T follicular helper cell (primary cell): Measurements from ENCODE around the gene MARK4.
A peak's percentile ranks its signal among the peaks of the same experiment; 100 is the strongest.

Source experiments
- DNase-seq: peaks from one replicate; pipeline ENCODE4 v3.0.0-alpha.2; 2020; ENCODE audit warnings: low read depth

Gene MARK4

GRCh38 chr19:45340232-45340898 lies 89.3 kb downstream of the MARK4 start, which contains the start of gene KLC3:
Gene KLC3 (plus strand): TSS chr19:45340750. CDS start chr19:45345542, 4,792 bp downstream.
- DNase-seq: peak; percentile 10

- no peak for DNase-seq
These were observed 89.9 kb downstream of the MARK4 start for GRCh38 chr19:45340899-45341453.

DNA sequence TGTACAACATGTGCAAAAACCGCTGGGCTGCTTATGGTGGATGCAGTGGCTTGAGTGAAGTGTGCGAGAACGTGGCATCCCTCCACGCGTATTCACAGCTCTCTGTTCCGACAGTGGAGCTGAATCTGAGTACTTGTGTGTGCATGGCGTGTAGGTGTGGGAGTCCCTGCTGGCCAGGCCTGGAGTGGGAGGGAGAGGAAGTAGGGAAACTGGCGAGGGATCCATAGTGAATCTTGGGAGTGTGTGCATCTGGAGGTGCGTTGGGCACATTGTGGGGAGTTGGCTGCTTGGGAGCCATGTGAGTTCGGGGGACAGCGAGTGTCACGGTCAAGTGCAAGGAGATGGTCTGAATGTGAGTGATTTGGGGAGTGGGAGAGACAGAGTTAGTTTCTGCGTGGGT lies 91.8 kb downstream of the MARK4 start:
- no peak for DNase-seq

DNA sequence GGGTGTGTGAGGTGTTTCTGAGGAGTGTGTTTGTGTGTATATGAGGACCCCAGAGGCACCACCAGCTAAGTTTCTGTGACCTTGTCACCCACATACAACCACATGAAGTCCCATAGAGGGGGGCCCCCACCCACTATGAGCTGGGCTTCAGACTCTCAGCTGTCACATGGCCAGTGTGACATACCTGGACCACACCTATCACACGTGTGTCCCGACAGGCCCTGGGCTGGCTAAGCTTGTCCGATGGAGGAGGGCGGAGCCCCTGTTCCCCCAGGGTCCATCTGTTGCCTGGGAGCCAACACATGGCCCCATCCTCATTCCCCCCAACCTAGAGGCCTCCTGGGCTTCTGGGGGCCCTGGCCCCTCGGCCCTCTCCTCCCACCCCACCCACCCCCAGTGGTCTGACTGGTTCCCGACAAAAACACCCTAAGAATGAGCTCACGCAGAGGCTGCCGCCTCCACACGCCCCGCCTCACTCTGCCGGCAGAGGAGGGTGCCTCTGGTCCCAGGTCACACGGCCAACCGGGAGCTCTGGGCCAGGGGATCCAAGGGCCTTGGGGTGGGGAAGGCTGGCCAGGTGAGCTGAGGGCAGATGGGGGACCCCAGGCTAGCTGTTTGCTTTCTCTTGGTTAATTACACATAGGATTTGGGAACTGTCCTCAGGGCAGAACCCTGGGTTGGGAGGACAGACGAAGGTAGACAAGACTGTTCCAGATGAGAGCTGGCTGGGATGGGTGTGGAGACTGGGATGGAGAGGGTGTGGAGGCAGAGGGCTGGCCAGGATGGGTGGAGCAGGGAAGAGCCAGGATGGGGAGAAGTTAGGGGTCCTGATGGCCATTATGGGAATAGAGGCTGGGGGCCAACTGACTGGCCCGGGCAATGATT lies 93.8 kb downstream of the MARK4 start:
- DNase-seq: no peak

- DNase-seq: no peak
These were observed 94.4 kb downstream of the MARK4 start for GRCh38 chr19:45345506-45345860.

DNA sequence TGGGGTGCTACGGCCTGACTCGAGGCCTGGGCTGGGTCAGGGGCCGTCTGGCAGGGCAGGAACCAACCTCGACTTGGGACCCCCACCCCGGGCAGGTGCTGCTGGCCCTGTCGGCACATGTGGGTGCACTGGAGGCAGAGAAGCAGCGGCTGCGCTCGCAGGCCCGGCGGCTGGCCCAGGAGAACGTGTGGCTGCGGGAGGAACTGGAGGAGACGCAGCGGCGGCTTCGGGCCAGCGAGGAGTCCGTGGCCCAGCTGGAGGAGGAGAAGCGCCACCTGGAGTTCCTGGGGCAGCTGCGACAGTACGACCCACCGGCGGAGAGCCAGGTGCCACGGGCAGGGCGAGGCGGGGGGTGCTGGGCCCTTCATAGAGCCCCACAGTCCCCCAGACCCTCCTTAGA lies 95.4 kb downstream of the MARK4 start:
- no peak for DNase-seq

DNA sequence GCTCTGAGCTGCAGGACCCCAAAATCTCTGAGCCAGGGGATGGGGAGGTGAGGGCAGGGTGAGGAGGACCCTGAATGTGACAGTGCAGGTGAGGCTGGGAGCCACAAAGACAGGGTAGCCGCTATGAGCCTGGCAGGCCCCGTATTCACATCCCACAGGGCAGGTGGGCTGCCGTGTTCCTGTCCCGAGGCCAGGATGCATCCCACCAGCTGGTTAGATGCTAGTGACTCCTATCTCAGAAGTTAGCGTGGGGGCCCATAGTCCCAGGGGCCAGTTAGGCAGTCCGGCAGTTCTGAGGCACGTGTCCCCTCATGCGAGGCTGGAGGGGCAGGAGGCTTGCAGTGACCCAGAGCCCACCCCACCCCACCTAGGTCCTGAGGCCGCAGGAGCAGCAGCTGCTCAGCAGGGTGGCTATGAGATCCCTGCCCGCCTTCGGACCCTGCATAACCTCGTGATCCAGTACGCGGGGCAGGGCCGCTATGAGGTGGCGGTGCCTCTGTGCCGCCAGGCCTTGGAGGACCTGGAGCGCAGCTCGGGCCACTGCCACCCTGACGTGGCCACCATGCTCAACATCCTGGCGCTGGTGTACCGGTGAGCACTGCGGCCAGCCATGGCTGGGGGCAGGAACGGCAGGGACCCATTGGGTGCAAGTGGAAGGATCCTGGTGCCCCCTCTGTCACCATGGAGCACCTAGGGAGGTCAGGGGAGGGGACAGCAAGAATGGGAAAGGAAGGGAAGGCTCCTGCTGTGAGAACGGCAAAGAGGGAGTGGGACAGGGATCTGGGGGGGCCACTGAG lies 96.7 kb downstream of the MARK4 start:
- DNase-seq: no peak

DNA sequence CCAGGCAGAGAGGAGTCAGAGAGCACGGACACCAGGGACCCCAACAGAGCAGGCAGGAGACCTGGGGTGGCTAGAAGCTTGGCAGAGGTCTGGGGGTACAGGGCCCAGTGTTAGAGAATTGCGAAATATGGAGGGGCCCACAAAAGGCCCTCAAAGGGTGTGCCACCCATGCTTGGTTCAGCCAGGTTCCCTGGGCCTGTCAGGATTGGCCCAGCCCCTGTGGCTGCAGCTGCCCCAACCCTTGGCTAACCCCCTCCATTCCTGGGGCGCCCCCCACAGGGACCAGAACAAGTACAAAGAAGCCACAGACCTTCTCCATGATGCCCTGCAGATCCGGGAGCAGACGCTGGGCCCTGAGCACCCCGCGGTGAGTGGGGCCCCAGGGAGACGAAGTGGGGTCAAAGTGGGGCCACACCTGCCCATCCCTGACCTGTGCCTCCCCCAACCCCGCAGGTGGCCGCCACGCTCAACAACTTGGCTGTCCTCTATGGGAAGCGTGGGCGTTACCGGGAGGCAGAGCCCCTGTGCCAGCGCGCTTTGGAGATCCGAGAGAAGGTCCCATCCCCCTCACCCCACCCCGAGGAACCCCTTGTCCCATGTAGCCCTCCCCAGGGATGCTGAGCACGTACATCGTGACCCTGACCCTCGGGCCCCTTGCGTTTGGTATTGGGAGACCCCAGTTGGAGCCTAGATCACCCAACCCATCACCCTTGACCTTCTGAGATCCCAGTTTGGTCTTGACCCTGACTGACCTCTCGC lies 97.5 kb downstream of the MARK4 start:
- DNase-seq: no peak

- DNase-seq: no peak
These were observed 98.0 kb downstream of the MARK4 start for GRCh38 chr19:45349126-45349415.

GRCh38 chr19:45349430-45349941 lies 98.4 kb downstream of the MARK4 start:
- DNase-seq: no peak

GRCh38 chr19:45350477-45351058 lies 99.5 kb downstream of the MARK4 start:
- no peak for DNase-seq

DNA sequence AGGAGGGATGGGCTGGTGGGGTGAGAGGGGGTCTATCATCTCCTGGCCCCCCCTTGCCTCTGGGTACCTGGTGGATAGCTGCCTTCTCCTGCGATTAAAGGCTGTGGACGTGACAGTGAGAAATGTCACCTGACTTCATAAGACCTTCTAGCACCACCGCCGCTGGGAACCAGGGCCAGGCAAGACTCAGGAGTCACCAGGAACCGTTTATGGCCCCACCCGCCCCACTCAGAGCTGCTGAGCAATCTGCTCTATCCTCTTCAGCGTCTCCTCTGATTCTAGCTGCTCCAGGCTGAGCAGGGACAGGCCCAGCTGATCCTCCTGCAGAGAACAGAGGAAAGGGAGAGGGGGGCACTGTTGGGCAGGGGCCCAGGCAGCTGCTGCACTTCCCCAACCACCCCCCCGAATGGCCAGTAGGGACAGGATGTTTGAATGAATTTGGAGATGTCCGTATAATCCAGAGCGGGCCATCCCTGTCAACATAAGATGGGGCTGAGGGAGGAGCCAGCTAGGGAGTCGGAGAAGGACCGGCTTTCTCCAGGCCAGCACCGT lies 100.4 kb downstream of the MARK4 start:
- DNase-seq: no peak

DNA sequence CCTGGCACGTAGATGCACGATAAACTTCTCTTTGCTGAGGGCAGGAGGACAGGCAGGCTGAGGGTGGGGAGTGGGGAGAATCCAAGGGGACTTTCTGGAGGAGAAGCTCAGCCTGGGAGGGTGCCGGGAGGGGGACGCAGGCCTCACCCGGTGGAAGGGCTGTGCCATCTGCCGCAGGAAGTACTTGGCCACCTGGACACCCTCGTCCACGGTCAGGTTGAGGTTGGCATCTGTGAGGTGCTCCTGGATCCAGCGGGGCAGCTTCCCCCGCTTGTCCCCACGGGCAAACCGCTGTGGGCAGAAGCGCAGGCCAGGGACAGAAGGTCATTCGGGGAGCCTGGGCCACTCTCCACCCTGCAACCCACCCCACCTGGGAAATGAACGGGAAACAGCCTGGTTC lies 101.0 kb downstream of the MARK4 start:
- no peak for DNase-seq

GRCh38 chr19:45352471-45352870 lies 101.4 kb downstream of the MARK4 start:
- DNase-seq: no peak

GRCh38 chr19:45352914-45353796 lies 102.1 kb downstream of the MARK4 start:
- DNase-seq: no peak

GRCh38 chr19:45354241-45354842 lies 103.3 kb downstream of the MARK4 start:
- DNase-seq: no peak
